Stimulated activated CD4-positive, alpha-beta T cell treated with anti-CD3 and anti-CD28 coated beads, Interleukin-2, amount 100 ng/mL, for 4 hours (primary cell): ENCODE measurements around the gene PARP15.
"Not testable (repeated sequence)": the region's sequence is repeated elsewhere in the genome, so short reads cannot be mapped to it uniquely, and the experiment has no call there.

Experiments
- DNase-seq: peaks from one replicate; pipeline ENCODE4 v3.0.0-alpha.2; 2020; ENCODE audit warnings: low read depth

Gene PARP15

GRCh38 chr3:122665881-122666280 lies 88.4 kb downstream of the PARP15 start:
- DNase-seq, result no peak

- no peak for DNase-seq
These were observed 91.7 kb downstream of the PARP15 start for GRCh38 chr3:122668930-122669730.

- no peak for DNase-seq
These were observed 94.1 kb downstream of the PARP15 start for GRCh38 chr3:122671553-122671952.

GRCh38 chr3:122674339-122674738 lies 96.9 kb downstream of the PARP15 start:
- DNase-seq, result no peak

GRCh38 chr3:122676759-122677158 lies 99.3 kb downstream of the PARP15 start:
- no peak for DNase-seq

- no peak for DNase-seq
These were observed 99.8 kb downstream of the PARP15 start for GRCh38 chr3:122677216-122677615.

- no peak for DNase-seq
These were observed 101.1 kb downstream of the PARP15 start for GRCh38 chr3:122678506-122678905.

GRCh38 chr3:122679085-122679881 lies 101.8 kb downstream of the PARP15 start:
- DNase-seq, result peak; percentile 73

GRCh38 chr3:122679882-122680474 lies 102.5 kb downstream of the PARP15 start:
- no peak for DNase-seq

GRCh38 chr3:122680475-122681283 lies 103.2 kb downstream of the PARP15 start, which contains the start of gene PARP14:
PARP14 (plus strand) TSS chr3:122680839; CDS start chr3:122680884, 45 bp downstream.
- peak; percentile 68 for DNase-seq

GRCh38 chr3:122681284-122681973 lies 104.0 kb downstream of the PARP15 start:
- no peak for DNase-seq

- DNase-seq, result no peak
These were observed 104.5 kb downstream of the PARP15 start for GRCh38 chr3:122681974-122682409.

- DNase-seq, result not testable (repeated sequence)
These were observed 105.4 kb downstream of the PARP15 start for GRCh38 chr3:122682778-122683411.

- DNase-seq, result no peak
These were observed 109.8 kb downstream of the PARP15 start for GRCh38 chr3:122687298-122687697.
